H1 (cell line): ENCODE data around the gene MEIS2. TPM values are rescaled to one million over a fixed set of nuclear protein-coding genes. Genes with fewer than 3 reads are reported as not detected.

Experiments
- CTCF ChIA-PET: fragments of 300-600 bp; sonication (Branson Sonifier 250); formaldehyde crosslinking; loops from one replicate; lab custom pipeline; 2021; ENCODE audit not compliant: partially characterized antibody; lab: Charles Lee
- POLR2A ChIA-PET: fragments of 300-600 bp; sonication (Branson Sonifier 250); formaldehyde crosslinking; loops from one replicate; lab custom pipeline; 2021; ENCODE audit warnings: inconsistent platforms; ENCODE audit not compliant: partially characterized antibody; lab: Charles Lee
- DNase-seq, 2 experiments: peaks; one replicate each; pipeline versions ENCODE4 v3.0.0 to v3.0.0-alpha.2; 2010 to 2022; ENCODE audit warnings: low spot score in 2 of 2, low read depth in 1 of 2, mixed read lengths in 1 of 2
- FAIRE-seq: peaks from 2 replicates; lab custom pipeline; 2011; peaks lifted over from hg19 to GRCh38; lab: Jason Lieb, UNC
- H2AFZ ChIP-seq: 2 replicates; pipeline ENCODE4 v1.8.1; 2012; ENCODE audit warnings: low read length, inconsistent platforms
- H2AK5ac ChIP-seq: 2 replicates; pipeline ENCODE4 v1.6.1; 2013; ENCODE audit warnings: low read depth, low read length
- H2BK120ac ChIP-seq: replicated peaks from 2 replicates; pipeline ENCODE3; 2013; ENCODE audit warnings: low read depth, low read length, inconsistent platforms
- H2BK12ac ChIP-seq: 2 replicates; pipeline ENCODE4 v1.6.1; 2013; ENCODE audit warnings: low read depth, low read length
- H2BK15ac ChIP-seq: 2 replicates; pipeline ENCODE4 v1.6.1; 2013; ENCODE audit warnings: low read length
- H2BK20ac ChIP-seq: 2 replicates; pipeline ENCODE4 v1.6.1; 2013; ENCODE audit warnings: low read length
- H2BK5ac ChIP-seq: 2 replicates; pipeline ENCODE4 v1.6.1; 2013; ENCODE audit warnings: low read depth, low read length
- H3K14ac ChIP-seq: 2 replicates; pipeline ENCODE4 v1.6.1; 2013; ENCODE audit warnings: inconsistent platforms; ENCODE audit not compliant: insufficient read length
- H3K18ac ChIP-seq: 2 replicates; pipeline ENCODE4 v1.6.1; 2013; ENCODE audit warnings: low read length; ENCODE audit errors: extremely low read depth
- H3K23ac ChIP-seq: 2 replicates; pipeline ENCODE4 v1.6.1; 2013; ENCODE audit warnings: inconsistent platforms; ENCODE audit not compliant: insufficient read length
- H3K23me2 ChIP-seq: 2 replicates; pipeline ENCODE4 v1.6.1; 2013; ENCODE audit warnings: low read depth, low read length
- H3K27ac ChIP-seq: 2 replicates; pipeline ENCODE4 v1.6.1; 2011; ENCODE audit warnings: low read depth, low read length, inconsistent platforms
- H3K27me3 ChIP-seq, 4 experiments: replicated peaks in 1 of 4; 1 replicate in 1 of 4; 2 replicates in 3 of 4; pipeline versions ENCODE4 v1.6.1 to v1.8.1; 2011 to 2013; ENCODE audit warnings: low read length in 3 of 4, mild to moderate bottlenecking in 3 of 4, inconsistent platforms in 2 of 4, mixed read lengths in 2 of 4, moderate library complexity in 1 of 4; ENCODE audit not compliant: control insufficient read depth in 3 of 4, insufficient read depth in 3 of 4; ENCODE audit errors: extremely low read depth in 1 of 4
- H3K36me3 ChIP-seq, 4 experiments: 2 replicates each; pipeline versions ENCODE4 v1.6.1 to v1.8.1; 2011 to 2013; ENCODE audit warnings: mild to moderate bottlenecking in 4 of 4, low read length in 3 of 4, moderate library complexity in 2 of 4, control low read depth in 1 of 4, inconsistent platforms in 1 of 4; ENCODE audit not compliant: insufficient read depth in 4 of 4, control insufficient read depth in 2 of 4
- H3K4ac ChIP-seq: replicated peaks from 2 replicates; pipeline ENCODE3; 2013; ENCODE audit warnings: low read length, low read depth, mixed read lengths, inconsistent platforms; ENCODE audit not compliant: insufficient read length
- H3K4me1 ChIP-seq, 4 experiments: replicated peaks in 1 of 4; 1 replicate in 1 of 4; 2 replicates in 3 of 4; pipeline versions ENCODE4 v1.6.1 to v1.8.1; 2011 to 2013; ENCODE audit warnings: low read length in 3 of 4, inconsistent platforms in 2 of 4, mixed read lengths in 1 of 4; ENCODE audit not compliant: insufficient read depth in 4 of 4, control insufficient read depth in 3 of 4
- H3K4me2 ChIP-seq, 2 experiments: 2 replicates each; pipeline versions ENCODE4 v1.6.1 to v1.8.1; 2011 to 2013; ENCODE audit warnings: low read depth in 2 of 2, low read length in 2 of 2, control low read depth in 1 of 2, inconsistent platforms in 1 of 2, mild to moderate bottlenecking in 1 of 2; ENCODE audit not compliant: insufficient read depth in 1 of 2
- H3K4me3 ChIP-seq, 4 experiments: fragments of 200-600, 300-600 bp in 1 of 4; sonication (generic), shearing (Covaris generic), sonication (Bioruptor Twin) in 1 of 4; 2 replicates each; pipeline versions ENCODE4 v1.5.1 to v1.8.1; 2011 to 2016; ENCODE audit warnings: low read length in 4 of 4, low read depth in 3 of 4, control low read depth in 2 of 4, inconsistent platforms in 2 of 4, mild to moderate bottlenecking in 2 of 4, mixed read lengths in 1 of 4, moderate library complexity in 1 of 4; ENCODE audit not compliant: insufficient read depth in 2 of 4; ENCODE audit errors: extremely low read depth in 1 of 4
- H3K56ac ChIP-seq: replicated peaks from 2 replicates; pipeline ENCODE3; 2013; ENCODE audit warnings: low read depth, mild to moderate bottlenecking, mixed read lengths, low read length, inconsistent platforms; ENCODE audit not compliant: insufficient read length
- H3K79me1 ChIP-seq: 2 replicates; pipeline ENCODE4 v1.6.1; 2013; ENCODE audit warnings: low read depth, low read length, control low read depth
- H3K79me2 ChIP-seq, 2 experiments: 2 replicates each; pipeline versions ENCODE4 v1.6.1 to v1.8.1; 2012 to 2013; ENCODE audit warnings: low read length in 2 of 2, mild to moderate bottlenecking in 2 of 2, inconsistent platforms in 1 of 2; ENCODE audit not compliant: insufficient read depth in 2 of 2, control insufficient read depth in 1 of 2
- H3K9ac ChIP-seq, 4 experiments: replicated peaks in 1 of 4; 1 replicate in 1 of 4; 2 replicates in 3 of 4; pipeline versions ENCODE4 v1.6.1 to v1.8.1; 2011 to 2013; ENCODE audit warnings: low read depth in 3 of 4, low read length in 3 of 4, control low read depth in 2 of 4, mild to moderate bottlenecking in 2 of 4, moderate library complexity in 2 of 4, inconsistent platforms in 1 of 4; ENCODE audit errors: extremely low read depth in 1 of 4
- H3K9me3 ChIP-seq, 2 experiments: 2 replicates each; pipeline versions ENCODE4 v1.6.1 to v1.8.1; 2012 to 2013; ENCODE audit warnings: mild to moderate bottlenecking in 2 of 2, moderate library complexity in 2 of 2, control low read depth in 1 of 2, inconsistent platforms in 1 of 2, low read depth in 1 of 2, low read length in 1 of 2, mixed read lengths in 1 of 2; ENCODE audit not compliant: insufficient read depth in 2 of 2
- H4K20me1 ChIP-seq, 2 experiments: replicated peaks in 1 of 2; 2 replicates each; pipeline versions ENCODE3 to v1.8.1; 2011 to 2013; ENCODE audit warnings: inconsistent platforms in 2 of 2, low read length in 2 of 2, mild to moderate bottlenecking in 1 of 2; ENCODE audit not compliant: insufficient read depth in 2 of 2, control insufficient read depth in 1 of 2
- H4K5ac ChIP-seq: 2 replicates; pipeline ENCODE4 v1.6.1; 2013; ENCODE audit warnings: low read length, low read depth, mixed read lengths, inconsistent platforms; ENCODE audit not compliant: insufficient read length
- H4K8ac ChIP-seq: 2 replicates; pipeline ENCODE4 v1.8.0; 2013; ENCODE audit warnings: mild to moderate bottlenecking, moderate library complexity, low read length, inconsistent platforms; ENCODE audit not compliant: insufficient read depth; ENCODE audit errors: extremely low read depth
- H4K91ac ChIP-seq: replicated peaks from 2 replicates; pipeline ENCODE3; 2013; ENCODE audit warnings: low read length, mixed read lengths, inconsistent platforms; ENCODE audit not compliant: insufficient read length
- SIRT6 ChIP-seq: IDR thresholded peaks from one replicate; pipeline ENCODE4 v1.7.1; 2012; ENCODE audit warnings: low read length, inconsistent platforms
- polyA plus RNA-seq, 7 experiments: library from polyadenylated mRNA; depleted of rRNA in 3 of 7; stranded (reverse) in 5 of 7; unstranded in 2 of 7; fragments of >200 nt in 5 of 7; fragments of 200-250 nt in 2 of 7; gene quantifications; 1 replicate in 5 of 7; 2 replicates in 1 of 7; 4 replicates in 1 of 7; pipeline versions ENCODE4 v1.2.1 to v1.2.3, GENCODE V29; 2011 to 2013; ENCODE audit warnings: missing spikeins in 2 of 7, mixed read lengths in 2 of 7
- total RNA-seq: library from RNA; stranded (reverse); fragmentation: NEBNext Ultra II Directional; extraction: Animal tissue kit (Norgen Biotek cat#: 25700); gene quantifications from 2 replicates; pipeline ENCODE4 v1.2.1, GENCODE V29; 2021

Gene MEIS2
- total and polyA plus RNA-seq, 2 of the 8 experiments (the other 6 are each of a cell fraction or from before 2014, with no cell fraction given): 0.22 to 1.2 TPM

- FAIRE-seq (peak; percentile 89), DNase-seq (no peak)
- H2BK15ac ChIP-seq: no peak overlapping the region
- POLR2A ChIA-PET: interaction anchor here (0.7 to 1.4 kb wide), 4 partner anchors 10 to 48 kb away, joined by 3 to 5 read pairs (median 4); no protein-coding TSS in a partner anchor
- H3K9me3 ChIP-seq: no peaks in the 10 kb centered on the region
- no peaks in the 10 kb centered on the region for H3K36me3 ChIP-seq
- H3K79me1 ChIP-seq: no peaks in the 10 kb centered on the region
- CTCF ChIA-PET: interaction anchor here (0.7 to 2.4 kb wide), 3 partner anchors 10 to 11 kb away, joined by 3 to 4 read pairs (median 4); no protein-coding TSS in a partner anchor
- H3K79me2 ChIP-seq: no peaks in the 10 kb centered on the region
- H2BK12ac ChIP-seq: no peak overlapping the region
- peak overlapping the region in 1 of 2 experiments; percentile 10; a peak in 2 of 4 replicates for H3K4me2 ChIP-seq
- H4K91ac ChIP-seq: no peak overlapping the region
- H3K27ac ChIP-seq: no peak overlapping the region
- H3K4me3 ChIP-seq: no peak overlapping the region
- H3K56ac ChIP-seq: no peak overlapping the region
- no peak overlapping the region for H3K23ac ChIP-seq
- H3K27me3 ChIP-seq: no peaks in the 10 kb centered on the region
- no peak overlapping the region for H3K14ac ChIP-seq
- H3K4me1 ChIP-seq: peaks cover 2 to 13% (median 5%) of the 10 kb centered on the region in 4 experiments; a peak in 6 of 7 replicates
- no peak overlapping the region for H2AK5ac ChIP-seq
- H3K9ac ChIP-seq: no peak overlapping the region
- H4K5ac ChIP-seq: no peak overlapping the region
- H4K20me1 ChIP-seq: no peaks in the 10 kb centered on the region
- H2BK5ac ChIP-seq: no peak overlapping the region
- no peak overlapping the region for H2BK120ac ChIP-seq
- H3K23me2 ChIP-seq: peaks cover 5% of the 10 kb centered on the region; the same call in 1 of the 2 replicates
- no peak overlapping the region for H2BK20ac ChIP-seq
- H4K8ac ChIP-seq: no peak overlapping the region
- H2AFZ ChIP-seq: no peak overlapping the region
- H3K4ac ChIP-seq: no peak overlapping the region
- H3K18ac ChIP-seq: no peak overlapping the region
- no peak for TF ChIP-seq SIRT6
These were observed 53.3 kb downstream of the MEIS2 start for GRCh38 chr15:37046876-37047614.
